ENCODE results near the gene PDGFA.

PDGFA gene

DNA sequence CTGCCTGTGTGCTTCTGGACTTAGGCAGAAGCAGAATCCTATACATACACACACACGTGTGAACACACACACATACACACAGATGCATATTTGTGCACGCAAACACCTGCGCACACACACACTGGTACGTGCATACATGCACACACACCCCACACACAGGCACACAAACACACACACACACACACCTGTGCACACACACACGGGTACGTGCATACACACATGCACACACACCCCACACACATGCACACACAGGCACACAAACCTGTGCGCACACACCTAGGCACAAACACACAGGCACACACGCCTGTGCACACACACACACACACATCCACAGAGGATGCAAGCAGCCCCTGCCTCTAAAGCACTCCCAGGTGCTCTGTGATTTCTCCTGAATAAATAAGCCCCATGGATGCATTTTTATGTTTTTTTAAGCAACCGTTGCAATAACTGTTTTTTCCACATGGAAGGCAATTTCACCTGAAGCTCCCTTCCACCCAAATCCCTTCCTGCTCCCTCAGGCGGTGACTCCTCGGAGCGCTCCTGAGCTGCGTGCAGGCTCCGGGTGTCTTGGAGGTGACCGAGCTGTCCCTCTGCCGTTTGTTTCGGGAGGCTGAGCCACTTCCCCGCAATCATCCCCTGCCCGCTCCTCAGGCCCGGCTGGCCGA is 41.5 kb upstream of the PDGFA start:
- Histone ChIP-seq H3K27me3 (ENCODE audit: insufficient read depth, low read length, poor library complexity) (no peaks in the 10 kb centered on the region), H3K36me3 (ENCODE audit: insufficient read depth, low read length) (peaks cover 29% of the 10 kb centered on the region), H4K20me1 (ENCODE audit: insufficient read depth, low read length) (peaks cover 34% of the 10 kb centered on the region), H3K27ac (ENCODE audit: low read length) (no peak overlapping the region), H3K79me2 (ENCODE audit: insufficient read depth, low read length) (no peaks in the 10 kb centered on the region), H3K9ac (ENCODE audit: low read depth, low read length) (no peak overlapping the region), H3K4me2 (ENCODE audit: insufficient read depth, low read length) (no peak overlapping the region), H2AFZ (ENCODE audit: low read depth, low read length) (no peak overlapping the region), H3K9me3 (ENCODE audit: insufficient read depth, low read length, severe bottlenecking) (no peaks in the 10 kb centered on the region), H3K4me3 (ENCODE audit: low read depth in 1 of 2, low read length in 2 of 2) (no peak overlapping the region), H3K4me1 (ENCODE audit: insufficient read depth, low read length) (no peaks in the 10 kb centered on the region; the same call in 1 of the 2 replicates)
- TF ChIP-seq, protein P1, sequence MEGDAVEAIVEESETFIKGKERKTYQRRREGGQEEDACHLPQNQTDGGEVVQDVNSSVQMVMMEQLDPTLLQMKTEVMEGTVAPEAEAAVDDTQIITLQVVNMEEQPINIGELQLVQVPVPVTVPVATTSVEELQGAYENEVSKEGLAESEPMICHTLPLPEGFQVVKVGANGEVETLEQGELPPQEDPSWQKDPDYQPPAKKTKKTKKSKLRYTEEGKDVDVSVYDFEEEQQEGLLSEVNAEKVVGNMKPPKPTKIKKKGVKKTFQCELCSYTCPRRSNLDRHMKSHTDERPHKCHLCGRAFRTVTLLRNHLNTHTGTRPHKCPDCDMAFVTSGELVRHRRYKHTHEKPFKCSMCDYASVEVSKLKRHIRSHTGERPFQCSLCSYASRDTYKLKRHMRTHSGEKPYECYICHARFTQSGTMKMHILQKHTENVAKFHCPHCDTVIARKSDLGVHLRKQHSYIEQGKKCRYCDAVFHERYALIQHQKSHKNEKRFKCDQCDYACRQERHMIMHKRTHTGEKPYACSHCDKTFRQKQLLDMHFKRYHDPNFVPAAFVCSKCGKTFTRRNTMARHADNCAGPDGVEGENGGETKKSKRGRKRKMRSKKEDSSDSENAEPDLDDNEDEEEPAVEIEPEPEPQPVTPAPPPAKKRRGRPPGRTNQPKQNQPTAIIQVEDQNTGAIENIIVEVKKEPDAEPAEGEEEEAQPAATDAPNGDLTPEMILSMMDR (IDR thresholded peaks at IDR 0.05; ENCODE audit: borderline replicate concordance, extremely low read depth, low read length, poor library complexity, severe bottlenecking), result no peak
- no peak for TF ChIP-seq EZH2 (IDR thresholded peaks at IDR 0.05; ENCODE audit: borderline replicate concordance, low read depth, low read length, severe bottlenecking)
- ATAC-seq (ENCODE audit: insufficient read depth, low read depth) (no peak), DNase-seq (no peak)

DNA sequence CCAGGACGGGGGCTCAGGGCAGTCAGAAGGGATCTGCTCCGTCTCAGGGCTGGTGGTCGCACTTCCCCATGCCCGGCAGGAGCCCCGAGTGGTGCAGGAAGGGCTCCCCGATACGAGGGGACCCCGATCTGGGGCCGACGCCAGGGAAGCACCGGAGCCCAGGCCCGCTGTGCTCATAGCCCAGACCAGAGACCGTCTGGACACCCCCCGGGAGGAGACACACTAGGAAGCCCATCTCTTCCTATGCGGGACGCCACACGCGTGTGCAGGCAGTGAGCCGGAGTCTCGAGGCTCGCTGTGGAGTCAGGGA is 39.7 kb upstream of the PDGFA start:
- no peaks in the 10 kb centered on the region; the same call in 1 of the 2 replicates for H3K4me1 ChIP-seq (ENCODE audit: insufficient read depth, low read length)
- H3K36me3 ChIP-seq (ENCODE audit: insufficient read depth, low read length), result peaks cover 38% of the 10 kb centered on the region
- H3K9ac ChIP-seq (ENCODE audit: low read depth, low read length), result no peak overlapping the region
- H3K27me3 ChIP-seq (ENCODE audit: insufficient read depth, low read length, poor library complexity), result no peaks in the 10 kb centered on the region
- H4K20me1 ChIP-seq (ENCODE audit: insufficient read depth, low read length), result peaks cover 34% of the 10 kb centered on the region
- H3K9me3 ChIP-seq (ENCODE audit: insufficient read depth, low read length, severe bottlenecking), result no peaks in the 10 kb centered on the region
- H3K4me2 ChIP-seq (ENCODE audit: insufficient read depth, low read length), result no peak overlapping the region
- DNase-seq, result no peak
- no peak for ATAC-seq (ENCODE audit: insufficient read depth, low read depth)
- H3K27ac ChIP-seq (ENCODE audit: low read length), result no peak overlapping the region
- no peak overlapping the region for H2AFZ ChIP-seq (ENCODE audit: low read depth, low read length)
- no peak overlapping the region for H3K4me3 ChIP-seq (ENCODE audit: low read depth in 1 of 2, low read length in 2 of 2)
- no peaks in the 10 kb centered on the region for H3K79me2 ChIP-seq (ENCODE audit: insufficient read depth, low read length)
- TF ChIP-seq EZH2 (IDR thresholded peaks at IDR 0.05; ENCODE audit: borderline replicate concordance, low read depth, low read length, severe bottlenecking), result no peak
- TF ChIP-seq, protein P1 (IDR thresholded peaks at IDR 0.05; ENCODE audit: borderline replicate concordance, extremely low read depth, low read length, poor library complexity, severe bottlenecking), result no peak

DNA sequence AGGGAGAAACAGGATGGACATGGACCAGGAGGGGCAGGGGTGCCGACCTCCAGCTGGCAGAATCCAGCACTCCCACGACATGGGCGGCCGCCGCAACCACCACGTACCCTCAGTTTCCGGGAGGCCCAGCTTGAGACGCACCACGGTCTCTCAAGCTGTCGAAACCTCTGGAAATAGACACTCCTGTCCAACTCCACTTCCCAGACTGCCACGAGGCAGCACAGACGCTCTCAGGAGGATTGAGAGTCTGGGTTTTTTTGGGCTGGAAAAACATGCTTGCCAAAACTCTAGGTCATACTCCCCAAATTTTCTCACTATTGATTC is 37.9 kb upstream of the PDGFA start:
- Histone ChIP-seq H3K36me3 (ENCODE audit: insufficient read depth, low read length) (peaks cover 34% of the 10 kb centered on the region), H3K9ac (ENCODE audit: low read depth, low read length) (no peak overlapping the region), H3K27me3 (ENCODE audit: insufficient read depth, low read length, poor library complexity) (no peaks in the 10 kb centered on the region), H3K9me3 (ENCODE audit: insufficient read depth, low read length, severe bottlenecking) (no peaks in the 10 kb centered on the region), H4K20me1 (ENCODE audit: insufficient read depth, low read length) (peaks cover 18% of the 10 kb centered on the region), H3K4me1 (ENCODE audit: insufficient read depth, low read length) (no peaks in the 10 kb centered on the region; the same call in 1 of the 2 replicates), H3K4me3 (ENCODE audit: low read depth in 1 of 2, low read length in 2 of 2) (no peak overlapping the region), H3K27ac (ENCODE audit: low read length) (no peak overlapping the region), H3K4me2 (ENCODE audit: insufficient read depth, low read length) (no peak overlapping the region), H3K79me2 (ENCODE audit: insufficient read depth, low read length) (no peaks in the 10 kb centered on the region), H2AFZ (ENCODE audit: low read depth, low read length) (no peak overlapping the region)
- ATAC-seq (ENCODE audit: insufficient read depth, low read depth) (no peak), DNase-seq (no peak)
- TF ChIP-seq, protein P1 (IDR thresholded peaks at IDR 0.05; ENCODE audit: borderline replicate concordance, extremely low read depth, low read length, poor library complexity, severe bottlenecking), result no peak
- TF ChIP-seq EZH2 (IDR thresholded peaks at IDR 0.05; ENCODE audit: borderline replicate concordance, low read depth, low read length, severe bottlenecking), result no peak
